GM21619 (cell line): ENCODE data around the gene BANK1.

Experiments used
- ATAC-seq: cut with Tn5 transposase; IDR thresholded peaks from one replicate; pipeline ENCODE4 v1.9.1; 2021; ENCODE audit not compliant: unreplicated experiment

Gene BANK1

GRCh38 chr4:101807351-101807750 lies 16.8 kb downstream of the BANK1 start:
- peak; percentile 22 for ATAC-seq

- ATAC-seq, result peak; percentile 86
Observed at GRCh38 chr4:101813604-101814003, 23.1 kb downstream of the BANK1 start.

GRCh38 chr4:101818362-101818761 lies 27.8 kb downstream of the BANK1 start:
- no peak for ATAC-seq

GRCh38 chr4:101823864-101824263 lies 33.3 kb downstream of the BANK1 start:
- ATAC-seq, result no peak

- ATAC-seq, result no peak
Observed at GRCh38 chr4:101824500-101824899, 34.0 kb downstream of the BANK1 start.

GRCh38 chr4:101825953-101826352 lies 35.4 kb downstream of the BANK1 start:
- ATAC-seq, result no peak

GRCh38 chr4:101831816-101832215 lies 41.3 kb downstream of the BANK1 start:
- no peak for ATAC-seq

- no peak for ATAC-seq
Observed at GRCh38 chr4:101833480-101833879, 43.0 kb downstream of the BANK1 start.

- no peak for ATAC-seq
Observed at GRCh38 chr4:101835121-101835904, 44.8 kb downstream of the BANK1 start.

- no peak for ATAC-seq
Observed at GRCh38 chr4:101843054-101843453, 52.5 kb downstream of the BANK1 start.

- no peak for ATAC-seq
Observed at GRCh38 chr4:101846550-101846949, 56.0 kb downstream of the BANK1 start.

- ATAC-seq, result no peak
Observed at GRCh38 chr4:101850698-101851097, 60.2 kb downstream of the BANK1 start.

- no peak for ATAC-seq
Observed at GRCh38 chr4:101851672-101852071, 61.1 kb downstream of the BANK1 start.

- ATAC-seq, result peak; percentile 71
Observed at GRCh38 chr4:101853028-101853427, 62.5 kb downstream of the BANK1 start.

GRCh38 chr4:101853691-101854090 lies 63.2 kb downstream of the BANK1 start:
- no peak for ATAC-seq

- no peak for ATAC-seq
Observed at GRCh38 chr4:101855239-101855638, 64.7 kb downstream of the BANK1 start.

GRCh38 chr4:101856149-101856548 lies 65.6 kb downstream of the BANK1 start:
- no peak for ATAC-seq

- ATAC-seq, result no peak
Observed at GRCh38 chr4:101857176-101857575, 66.6 kb downstream of the BANK1 start.

GRCh38 chr4:101858641-101859040 lies 68.1 kb downstream of the BANK1 start:
- ATAC-seq, result no peak

GRCh38 chr4:101862595-101862994 lies 72.1 kb downstream of the BANK1 start:
- ATAC-seq, result no peak

- no peak for ATAC-seq
Observed at GRCh38 chr4:101864660-101865059, 74.1 kb downstream of the BANK1 start.

- ATAC-seq, result no peak
Observed at GRCh38 chr4:101865501-101866062, 75.1 kb downstream of the BANK1 start.

- ATAC-seq, result no peak
Observed at GRCh38 chr4:101870874-101871273, 80.3 kb downstream of the BANK1 start.
